GM23338 (cell line): ENCODE data around the gene CREBL2. TPM values are rescaled to one million over a fixed set of nuclear protein-coding genes. Genes with fewer than 3 reads are reported as not detected.

Experiments
- ATAC-seq: fragments of 200-7000 bp; cut with Tn5 transposase; 3 replicates; pipeline ENCODE4 v1.9.1; 2020
- DNase-seq: peaks from one replicate; pipeline ENCODE4 v3.0.0-alpha.2; 2015; ENCODE audit warnings: low spot score
- H2AFZ ChIP-seq: fragments of 200-600 bp; sonication (generic); 2 replicates; pipeline ENCODE4 v1.8.0; 2016; ENCODE audit warnings: antibody characterized with exemption, mild to moderate bottlenecking, moderate library complexity
- H3F3A ChIP-seq: fragments of 200-600 bp; sonication (generic); replicated peaks from 2 replicates; pipeline ENCODE4 v1.8.0; 2017; ENCODE audit warnings: antibody characterized with exemption, mixed run types, low read depth
- H3K27ac ChIP-seq: fragments of 200-600 bp; sonication (generic); 2 replicates; pipeline ENCODE4 v1.6.1; 2016; ENCODE audit warnings: low read depth
- H3K27me3 ChIP-seq: fragments of 200-600 bp; sonication (generic); 2 replicates; pipeline ENCODE4 v1.8.0; 2016; ENCODE audit warnings: mild to moderate bottlenecking, mixed run types, moderate library complexity; ENCODE audit not compliant: insufficient read depth
- H3K36me3 ChIP-seq: fragments of 200-600 bp; sonication (generic); 2 replicates; pipeline ENCODE4 v1.8.0; 2016; ENCODE audit warnings: mild to moderate bottlenecking; ENCODE audit not compliant: insufficient read depth
- H3K4me1 ChIP-seq: fragments of 200-600 bp; sonication (generic); 2 replicates; pipeline ENCODE4 v1.8.0; 2016; ENCODE audit warnings: mild to moderate bottlenecking, moderate library complexity; ENCODE audit not compliant: insufficient read depth
- H3K4me2 ChIP-seq: fragments of 200-600 bp; sonication (generic); 2 replicates; pipeline ENCODE4 v1.7.1; 2017; ENCODE audit warnings: mixed run types
- H3K4me3 ChIP-seq: fragments of 200-600 bp; sonication (generic); 2 replicates; pipeline ENCODE4 v1.6.1; 2016; ENCODE audit warnings: mixed run types
- H3K79me2 ChIP-seq: fragments of 200-600 bp; sonication (generic); replicated peaks from 2 replicates; pipeline ENCODE4 v1.8.0; 2017; ENCODE audit warnings: mild to moderate bottlenecking; ENCODE audit not compliant: insufficient read depth
- H3K9me2 ChIP-seq: fragments of 200-600 bp; sonication (generic); 2 replicates; pipeline ENCODE4 v1.8.0; 2017; ENCODE audit not compliant: insufficient read depth
- H4K20me1 ChIP-seq: fragments of 200-600 bp; sonication (generic); replicated peaks from 2 replicates; pipeline ENCODE4 v1.8.0; 2017; ENCODE audit warnings: mild to moderate bottlenecking; ENCODE audit not compliant: insufficient read depth
- H3K27ac Mint-ChIP-seq: 2 replicates; pipeline ENCODE4 v1.8.0; 2020; ENCODE audit warnings: inconsistent platforms, mild to moderate bottlenecking, moderate library complexity, mixed read lengths
- H3K27me3 Mint-ChIP-seq: 3 replicates; pipeline ENCODE4 v1.8.0; 2022; ENCODE audit warnings: low read depth, mild to moderate bottlenecking, moderate library complexity, mixed read lengths, inconsistent platforms; ENCODE audit not compliant: insufficient read depth, poor library complexity
- H3K36me3 Mint-ChIP-seq: 3 replicates; pipeline ENCODE4 v1.8.0; 2021; ENCODE audit warnings: low read depth, mild to moderate bottlenecking, inconsistent platforms, moderate library complexity, mixed read lengths
- H3K4me1 Mint-ChIP-seq: 3 replicates; pipeline ENCODE4 v1.8.0; 2020; ENCODE audit warnings: mild to moderate bottlenecking, inconsistent platforms, mixed read lengths
- H3K4me3 Mint-ChIP-seq: 3 replicates; pipeline ENCODE4 v1.8.0; 2021; ENCODE audit warnings: moderate library complexity, mild to moderate bottlenecking, inconsistent platforms, mixed read lengths
- H3K9me3 Mint-ChIP-seq: 3 replicates; pipeline ENCODE4 v1.8.0; 2020; ENCODE audit warnings: moderate library complexity, mild to moderate bottlenecking, inconsistent platforms, mixed read lengths
- CREB1 ChIP-seq: fragments of 250-450 bp; sonication (Bioruptor Pico); IDR thresholded peaks from 2 replicates; pipeline ENCODE4 v1.5.0; 2020; ENCODE audit warnings: low read depth, mild to moderate bottlenecking, moderate library complexity
- CTCF ChIP-seq, 2 experiments: fragments of 200-600 bp in 1 of 2; sonication (generic) in 1 of 2; conservative IDR thresholded peaks; 2 replicates each; pipeline versions ENCODE4 v1.5.1 to v1.6.1; 2016 to 2017; ENCODE audit warnings: antibody characterized with exemption in 2 of 2, low read depth in 2 of 2, mild to moderate bottlenecking in 2 of 2, moderate library complexity in 1 of 2
- ETS1 ChIP-seq: IDR thresholded peaks from 2 replicates; pipeline ENCODE4 v1.6.1; 2016; ENCODE audit warnings: antibody characterized with exemption
- EZH2 ChIP-seq: fragments of 200-600 bp; sonication (generic); IDR thresholded peaks from one replicate; pipeline ENCODE4 v1.8.0; 2017; ENCODE audit warnings: antibody characterized with exemption, mild to moderate bottlenecking, low read depth; ENCODE audit not compliant: unreplicated experiment
- EZH2phosphoT487 ChIP-seq: fragments of 200-600 bp; sonication (generic); IDR thresholded peaks from one replicate; pipeline ENCODE4 v1.8.1; 2018; ENCODE audit warnings: antibody characterized with exemption; ENCODE audit not compliant: unreplicated experiment
- JUNB ChIP-seq: IDR thresholded peaks from one replicate; pipeline ENCODE4 v1.6.1; 2016; ENCODE audit warnings: antibody characterized with exemption; ENCODE audit not compliant: unreplicated experiment
- NANOG ChIP-seq: IDR thresholded peaks from 2 replicates; pipeline ENCODE4 v1.6.1; 2016; ENCODE audit warnings: antibody characterized with exemption, borderline replicate concordance
- POLR2AphosphoS5 ChIP-seq: IDR thresholded peaks from 2 replicates; pipeline ENCODE4 v1.6.1; 2016; ENCODE audit warnings: antibody characterized with exemption, low read depth
- REST ChIP-seq: IDR thresholded peaks from one replicate; pipeline ENCODE4 v1.6.1; 2018; ENCODE audit warnings: antibody characterized with exemption; ENCODE audit not compliant: unreplicated experiment
- STAT1 ChIP-seq: IDR thresholded peaks from one replicate; pipeline ENCODE4 v1.6.1; 2016; ENCODE audit warnings: antibody characterized with exemption; ENCODE audit not compliant: unreplicated experiment
- ZNF114 ChIP-seq: fragments of 250-450 bp; sonication (Bioruptor Pico); IDR thresholded peaks from 2 replicates; pipeline ENCODE4 v1.5.0; 2020; ENCODE audit warnings: mild to moderate bottlenecking, moderate library complexity
- ZNF331 ChIP-seq: fragments of 250-450 bp; sonication (Bioruptor Pico); IDR thresholded peaks from 2 replicates; pipeline ENCODE4 v1.5.0; 2020; ENCODE audit warnings: low read depth, mild to moderate bottlenecking, moderate library complexity
- ZNF462 ChIP-seq: fragments of 250-450 bp; sonication (Bioruptor Pico); IDR thresholded peaks from 2 replicates; pipeline ENCODE4 v1.5.0; 2020; ENCODE audit warnings: mild to moderate bottlenecking, moderate library complexity
- polyA plus RNA-seq: library from polyadenylated mRNA; unstranded; fragments of >200 nt; fragmentation: Nextera tagmentation; extraction: Ambion mirVana; gene quantifications from 2 replicates; pipeline ENCODE4 v1.2.1, GENCODE V29; 2016
- total RNA-seq: library from RNA; depleted of rRNA; stranded (reverse); fragments of >200 nt; shearing (Covaris generic); gene quantifications from 2 replicates; pipeline ENCODE4 v1.2.3, GENCODE V29; 2014

CREBL2 gene
- total and polyA plus RNA-seq, 2 experiments from 2014 or later: 9.0 to 21.6 TPM

- H3K4me3 ChIP-seq: no peak overlapping the region
- peaks cover 20% of the 10 kb centered on the region for H3K4me1 ChIP-seq
- H2AFZ ChIP-seq: no peak overlapping the region
- DNase-seq: no peak
- peaks cover 7% of the 10 kb centered on the region; the same call in 1 of the 2 replicates for H3K79me2 ChIP-seq
- H3K4me2 ChIP-seq: no peak overlapping the region
- Mint-ChIP-seq H3K27me3 (peaks cover 10% of the 10 kb centered on the region), H3K9me3 (no peaks in the 10 kb centered on the region), H3K36me3 (peaks cover 5% of the 10 kb centered on the region; the same call in 2 of the 3 replicates), H3K4me1 (peaks cover 21% of the 10 kb centered on the region), H3K4me3 (no peak overlapping the region), H3K27ac (no peak overlapping the region)
- H3K9me2 ChIP-seq: no peaks in the 10 kb centered on the region
- TF ChIP-seq REST (no peak), ZNF331 (CRISPR knock-in tag) (no peak), ZNF462 (no peak), POLR2AphosphoS5 (no peak), STAT1 (no peak), JUNB (no peak), CREB1 (CRISPR knock-in tag) (no peak), EZH2 (no peak), ETS1 (no peak), NANOG (no peak), CTCF (conservative IDR thresholded peaks at IDR 0.05; ENCODE audit: low read depth in 2 of 2) (no peak), EZH2phosphoT487 (no peak), ZNF114 (CRISPR knock-in tag) (no peak)
- peaks cover 8% of the 10 kb centered on the region; the same call in 1 of the 2 replicates for H3K27me3 ChIP-seq
- H4K20me1 ChIP-seq: peaks cover 3% of the 10 kb centered on the region; the same call in 1 of the 2 replicates
- no peak overlapping the region for H3K27ac ChIP-seq
- no peaks in the 10 kb centered on the region for H3K36me3 ChIP-seq
- H3F3A ChIP-seq: no peaks in the 10 kb centered on the region
- ATAC-seq: no peak
These were observed 57.3 kb downstream of the CREBL2 start for GRCh38 chr12:12669020-12669419.
